ENCODE measurements around the gene LHPP.
"Not testable (repeated sequence)": the region's sequence is repeated elsewhere in the genome, so short reads cannot be mapped to it uniquely, and the experiment has no call there.

The LHPP gene

GRCh38 chr10:124539935-124540641 is 78.5 kb downstream of the LHPP start:
- peak; percentile 85 to 90 for ATAC-seq

GRCh38 chr10:124541076-124541903 is 79.7 kb downstream of the LHPP start:
- no peak for ATAC-seq

- no peak for ATAC-seq
Observed at GRCh38 chr10:124542336-124542735, 80.7 kb downstream of the LHPP start.

GRCh38 chr10:124543146-124543545 is 81.5 kb downstream of the LHPP start:
- ATAC-seq = no peak

- no peak for ATAC-seq
Observed at GRCh38 chr10:124543971-124544370, 82.3 kb downstream of the LHPP start.

GRCh38 chr10:124544711-124545110 is 83.1 kb downstream of the LHPP start:
- no peak for ATAC-seq

- ATAC-seq = no peak
Observed at GRCh38 chr10:124545351-124546054, 83.9 kb downstream of the LHPP start.

GRCh38 chr10:124546055-124546369 is 84.4 kb downstream of the LHPP start:
- ATAC-seq = no peak

DNA sequence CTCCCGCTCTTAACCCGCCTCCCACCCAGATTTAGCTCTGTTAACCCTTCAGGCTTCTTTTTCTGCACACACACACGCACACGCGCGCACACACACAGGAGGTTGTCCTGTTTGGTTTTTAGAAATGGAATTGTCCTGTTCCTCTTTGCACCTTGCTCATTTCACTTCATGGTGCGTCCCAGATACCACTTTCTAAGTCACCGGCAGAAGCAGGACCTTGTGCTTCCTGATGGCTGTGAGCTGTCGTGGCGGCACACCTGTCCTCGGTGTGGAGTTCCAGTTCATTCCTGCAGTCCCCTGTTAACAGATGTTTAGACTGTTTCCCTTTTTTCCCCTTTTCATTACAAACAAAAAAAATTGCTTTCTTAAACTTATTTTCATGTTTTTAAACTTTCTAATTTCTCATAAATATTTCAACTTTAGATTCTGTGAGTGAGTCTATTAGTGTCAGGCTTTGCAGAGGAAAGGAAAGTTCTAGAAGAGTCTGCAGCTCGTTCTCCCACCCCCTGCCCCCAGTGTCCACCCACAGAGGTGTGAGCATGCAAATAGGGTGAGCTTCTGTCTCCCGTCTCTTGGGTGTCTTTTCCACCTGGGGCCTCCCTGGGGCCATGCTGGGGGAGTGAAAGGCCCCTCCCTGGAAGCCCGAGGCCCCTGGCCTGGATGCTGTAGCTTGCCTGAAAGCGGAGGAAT is 85.5 kb downstream of the LHPP start:
- no peak for ATAC-seq

DNA sequence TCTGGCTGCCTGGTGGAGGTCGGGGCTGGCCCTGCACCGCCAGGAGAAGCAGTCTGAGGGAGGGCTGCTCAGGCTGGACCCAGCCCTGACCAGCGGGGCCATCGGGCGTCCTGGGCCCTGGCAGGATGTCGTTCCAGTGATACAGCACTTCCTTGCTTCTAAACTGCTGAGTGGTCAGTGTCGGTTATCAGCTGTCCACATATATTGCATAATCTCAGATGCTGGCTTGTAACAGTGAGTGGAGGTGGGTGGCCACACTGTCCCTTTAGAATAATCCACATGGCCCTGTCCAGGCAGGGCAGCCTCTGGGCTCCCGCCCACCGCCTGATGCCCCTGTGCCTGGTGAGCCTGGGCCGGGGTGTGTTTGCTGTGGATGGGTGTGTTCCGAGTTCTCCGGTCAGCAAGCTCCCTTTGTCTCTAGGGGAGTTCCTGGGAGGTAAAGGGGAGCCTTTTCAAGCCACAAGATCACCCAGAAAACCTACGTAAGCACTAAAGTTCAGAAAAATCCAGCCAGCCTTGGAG is 86.1 kb downstream of the LHPP start:
- ATAC-seq = no peak

- ATAC-seq = not testable (repeated sequence)
Observed at GRCh38 chr10:124549171-124549570, 87.5 kb downstream of the LHPP start.

DNA sequence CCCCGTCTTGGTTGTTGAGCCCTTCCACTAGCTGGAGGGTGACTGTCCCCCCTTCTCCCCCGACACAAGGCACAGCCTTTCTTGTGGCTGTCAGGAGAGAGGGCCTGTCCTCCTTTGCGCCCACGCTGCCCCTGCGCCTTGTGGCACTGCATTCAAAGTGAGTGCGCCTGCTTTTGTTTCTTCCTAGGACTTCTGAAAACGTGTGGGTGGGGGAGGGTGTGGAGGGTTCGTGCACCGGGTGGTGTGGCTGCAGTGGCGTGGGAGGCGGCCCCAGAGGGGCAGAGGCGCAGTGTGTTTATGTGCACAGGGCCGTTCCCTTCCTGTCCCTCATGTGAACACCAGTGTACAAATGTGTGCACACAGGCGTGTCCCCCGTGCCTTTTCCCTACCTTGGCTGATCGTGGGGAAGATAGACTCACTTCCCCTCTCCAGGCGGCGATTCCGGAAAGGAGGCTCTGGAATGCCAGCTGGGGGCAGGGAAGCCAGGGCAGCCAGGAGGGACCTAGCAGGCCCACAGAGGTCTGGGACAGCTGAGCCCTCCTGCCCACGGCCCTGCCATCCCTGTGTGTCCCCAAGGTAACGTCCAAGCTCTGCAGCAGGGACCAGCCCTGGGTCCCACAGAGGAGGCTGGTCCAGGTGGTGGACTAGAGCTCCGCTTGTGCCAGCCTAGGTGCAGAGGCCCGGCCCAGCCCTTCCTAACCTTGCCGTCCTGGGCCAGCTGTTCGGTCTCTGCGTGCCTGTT is 88.8 kb downstream of the LHPP start:
- no peak for ATAC-seq

- no peak for ATAC-seq
Observed at GRCh38 chr10:124551097-124551496, 89.5 kb downstream of the LHPP start.

DNA sequence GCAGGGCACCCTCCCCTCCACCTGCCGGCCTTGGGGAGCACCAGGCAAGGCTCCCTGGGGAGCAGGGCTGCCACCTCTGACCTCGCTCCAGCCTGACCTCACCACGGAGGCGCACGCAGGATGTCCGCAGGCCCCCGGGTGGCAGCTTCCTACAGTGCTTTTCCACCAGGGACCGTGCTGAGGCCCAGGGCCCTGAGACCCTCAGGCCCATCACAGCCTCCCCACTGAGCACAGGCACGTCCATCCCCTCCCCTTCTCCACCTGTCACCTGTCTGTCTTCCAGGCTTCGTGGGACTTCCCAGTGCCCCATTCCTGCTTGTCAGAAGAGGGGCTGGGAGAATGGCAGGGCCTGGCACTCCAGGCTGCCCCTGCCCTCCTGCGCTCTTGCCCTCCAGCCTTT is 90.1 kb downstream of the LHPP start:
- no peak for ATAC-seq

DNA sequence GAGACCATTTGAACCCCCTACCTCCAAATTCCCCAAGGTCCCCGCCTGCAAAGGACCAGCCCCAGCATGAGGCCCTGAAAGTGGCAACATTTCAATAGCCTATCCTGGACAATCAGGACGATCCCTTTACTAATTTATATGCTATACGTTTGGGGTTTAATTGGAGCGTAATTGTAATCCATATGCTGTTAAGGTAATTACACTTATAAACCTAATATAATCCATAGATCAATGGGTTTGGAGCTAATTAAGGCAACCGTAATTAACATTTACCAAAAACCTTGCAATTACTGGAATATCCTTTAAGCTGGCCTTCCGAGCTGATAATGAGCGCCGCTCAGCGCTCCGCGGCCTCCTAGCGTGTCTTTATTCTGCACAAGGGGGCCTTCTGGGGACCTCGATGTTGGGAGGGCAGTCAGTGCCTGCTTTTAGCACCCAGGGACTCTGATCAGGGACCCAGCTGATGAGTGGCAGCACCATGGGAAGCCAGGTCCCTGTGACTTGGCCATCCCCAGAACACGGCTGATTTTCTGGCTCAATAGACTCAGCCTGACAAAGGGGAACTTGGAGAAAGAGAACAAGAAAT is 91.2 kb downstream of the LHPP start:
- no peak for ATAC-seq

DNA sequence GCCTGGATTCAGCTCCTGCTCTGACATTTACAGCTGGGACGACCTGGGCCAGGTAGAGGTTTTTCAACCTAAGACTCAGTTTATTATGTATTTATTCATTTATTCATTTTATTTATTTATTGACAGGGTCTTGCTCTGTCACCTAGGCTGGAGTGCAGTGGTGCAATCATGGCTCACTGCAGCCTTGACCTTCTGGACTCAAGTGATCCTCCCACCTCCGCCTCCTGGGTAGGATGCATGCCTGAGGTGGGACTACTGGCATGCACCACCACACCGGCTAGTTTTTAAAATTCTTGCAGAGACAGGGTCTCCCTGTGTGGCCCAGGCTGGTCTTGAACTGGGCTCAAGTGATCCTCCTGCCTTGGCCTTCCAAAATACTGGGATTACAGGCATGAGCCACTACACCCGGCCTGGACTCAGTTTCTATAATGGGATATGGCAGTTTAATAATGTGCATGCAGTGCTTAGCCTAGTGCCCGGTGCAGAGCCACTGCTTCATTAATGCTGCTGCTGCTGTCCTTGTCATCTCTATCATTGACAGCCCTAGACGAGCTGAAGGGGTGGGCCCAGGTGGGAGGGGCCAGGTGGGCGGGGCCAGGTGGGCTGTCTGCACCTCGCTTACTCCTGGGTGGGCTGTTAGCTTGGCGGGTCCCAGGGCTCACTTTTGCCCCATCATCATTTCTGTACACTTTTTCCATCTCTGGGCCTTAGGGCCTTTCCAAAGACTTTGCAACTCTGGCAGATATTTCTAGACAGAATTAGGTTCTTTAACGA is 92.6 kb downstream of the LHPP start:
- no peak for ATAC-seq

- ATAC-seq = no peak
Observed at GRCh38 chr10:124557167-124557566, 95.5 kb downstream of the LHPP start.

- ATAC-seq = no peak
Observed at GRCh38 chr10:124557648-124558338, 96.2 kb downstream of the LHPP start.

GRCh38 chr10:124558339-124559321 is 97.0 kb downstream of the LHPP start:
- no peak for ATAC-seq

Measured in activated CD4-positive, CD25-positive, alpha-beta regulatory T cell treated with anti-CD3 and anti-CD28 coated beads, Interleukin-2, amount 50 U/mL, for 24 hours (primary cell).